Mucosa of stomach (tissue), 1 donor: ENCODE measurements around the gene LOXHD1.

Experiments
- H3K27me3 ChIP-seq: one replicate; pipeline ENCODE4 v1.7.0; 2013; ENCODE audit warnings: mild to moderate bottlenecking, low read length; ENCODE audit not compliant: control insufficient read depth, insufficient read depth
- H3K36me3 ChIP-seq: one replicate; pipeline ENCODE4 v1.7.0; 2013; ENCODE audit warnings: low read length; ENCODE audit not compliant: control insufficient read depth, insufficient read depth
- H3K4me1 ChIP-seq: one replicate; pipeline ENCODE4 v1.7.0; 2013; ENCODE audit warnings: mild to moderate bottlenecking, low read length; ENCODE audit not compliant: control insufficient read depth, insufficient read depth
- H3K4me3 ChIP-seq: one replicate; pipeline ENCODE4 v1.7.0; 2013; ENCODE audit warnings: low read length
- H3K9ac ChIP-seq: one replicate; pipeline ENCODE4 v1.7.0; 2013; ENCODE audit warnings: mild to moderate bottlenecking, low read length, moderate library complexity
- H3K9me3 ChIP-seq: one replicate; pipeline ENCODE4 v1.7.0; 2013; ENCODE audit warnings: mild to moderate bottlenecking, low read length, moderate library complexity; ENCODE audit not compliant: control insufficient read depth
- donor health status: Pancreatic carcinoma.

The LOXHD1 gene

DNA sequence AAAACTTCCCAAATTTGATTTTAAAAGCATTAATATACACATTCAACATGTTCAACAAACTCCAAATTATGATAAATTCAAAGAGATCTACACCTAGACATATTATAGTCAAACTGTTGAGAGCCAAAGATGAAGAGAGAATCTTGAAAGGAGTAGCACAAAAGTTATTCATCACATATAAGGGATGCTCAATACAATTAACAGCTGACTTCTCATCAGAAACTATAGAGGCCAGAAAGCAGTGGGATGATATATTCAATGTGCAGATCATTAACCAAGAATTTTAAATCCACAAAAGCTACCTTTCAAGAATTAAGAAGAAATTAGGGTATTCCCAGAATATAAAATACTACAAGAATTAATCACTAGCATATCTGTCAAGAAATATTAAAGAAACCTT lies 75.4 kb downstream of the LOXHD1 start:
- Histone ChIP-seq H3K4me1 (no peaks in the 10 kb centered on the region), H3K9me3 (no peaks in the 10 kb centered on the region), H3K9ac (no peak overlapping the region), H3K27me3 (no peaks in the 10 kb centered on the region), H3K36me3 (no peaks in the 10 kb centered on the region), H3K4me3 (no peak overlapping the region)

DNA sequence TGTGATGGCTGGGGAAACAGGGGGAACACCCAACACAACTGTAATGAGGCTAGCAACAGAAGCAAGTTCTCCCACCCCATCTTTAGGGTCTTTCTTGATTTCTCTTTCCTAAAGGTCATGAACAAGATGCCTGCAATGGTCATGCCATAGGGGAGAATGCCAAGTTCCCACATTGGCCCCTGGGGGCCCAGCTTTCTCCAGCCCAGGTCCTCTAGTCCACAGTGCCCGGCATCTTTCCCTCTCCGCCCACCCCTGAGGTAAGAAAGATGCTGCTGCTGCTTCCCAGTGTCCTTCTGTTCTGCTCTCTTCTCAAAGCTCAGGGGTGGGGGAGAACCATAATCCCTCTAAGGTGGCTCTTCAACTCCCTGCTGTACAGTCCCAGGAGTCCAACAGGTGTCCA lies 78.0 kb downstream of the LOXHD1 start:
- H3K9ac ChIP-seq: no peak overlapping the region
- no peak overlapping the region for H3K4me3 ChIP-seq
- no peaks in the 10 kb centered on the region for H3K4me1 ChIP-seq
- no peaks in the 10 kb centered on the region for H3K27me3 ChIP-seq
- no peaks in the 10 kb centered on the region for H3K36me3 ChIP-seq
- H3K9me3 ChIP-seq: no peaks in the 10 kb centered on the region

GRCh38 chr18:46577546-46577945 lies 79.5 kb downstream of the LOXHD1 start:
- H3K9me3 ChIP-seq: no peaks in the 10 kb centered on the region
- H3K9ac ChIP-seq: no peak overlapping the region
- no peaks in the 10 kb centered on the region for H3K36me3 ChIP-seq
- H3K27me3 ChIP-seq: no peaks in the 10 kb centered on the region
- no peaks in the 10 kb centered on the region for H3K4me1 ChIP-seq
- no peak overlapping the region for H3K4me3 ChIP-seq

DNA sequence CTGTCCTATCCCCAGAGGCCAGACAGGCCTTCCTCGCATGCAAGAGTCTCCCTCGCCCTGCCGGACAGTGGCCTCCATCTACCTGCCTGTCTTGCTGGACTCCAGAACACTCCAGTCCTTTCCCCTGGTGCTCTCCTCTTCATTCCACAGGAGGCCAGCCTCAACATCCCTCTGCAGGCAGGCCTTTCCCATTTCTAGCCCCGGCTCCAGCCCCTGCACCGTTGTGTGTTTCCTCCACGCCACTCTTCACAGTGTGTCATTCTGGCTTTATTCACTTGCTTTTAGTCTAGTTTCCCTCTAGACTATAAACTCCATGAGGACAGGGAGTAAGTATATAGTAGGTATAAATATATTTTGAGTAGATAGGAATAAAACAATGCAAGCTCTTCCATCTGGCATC lies 81.2 kb downstream of the LOXHD1 start:
- H3K4me1 ChIP-seq: no peaks in the 10 kb centered on the region
- H3K9ac ChIP-seq: no peak overlapping the region
- no peaks in the 10 kb centered on the region for H3K36me3 ChIP-seq
- H3K27me3 ChIP-seq: no peaks in the 10 kb centered on the region
- H3K4me3 ChIP-seq: no peak overlapping the region
- no peaks in the 10 kb centered on the region for H3K9me3 ChIP-seq

GRCh38 chr18:46574743-46575115 lies 82.3 kb downstream of the LOXHD1 start:
- no peaks in the 10 kb centered on the region for H3K4me1 ChIP-seq
- H3K9ac ChIP-seq: no peak overlapping the region

GRCh38 chr18:46574000-46574742 lies 82.8 kb downstream of the LOXHD1 start:
- Histone ChIP-seq H3K9ac (no peak overlapping the region), H3K4me3 (no peak overlapping the region), H3K36me3 (no peaks in the 10 kb centered on the region), H3K27me3 (no peaks in the 10 kb centered on the region), H3K4me1 (no peaks in the 10 kb centered on the region), H3K9me3 (no peaks in the 10 kb centered on the region)

More at GRCh38 chr18:46574743-46575115, 82.3 kb downstream of the LOXHD1 start:
- H3K27me3 ChIP-seq: no peaks in the 10 kb centered on the region
- H3K9me3 ChIP-seq: no peaks in the 10 kb centered on the region
- no peaks in the 10 kb centered on the region for H3K36me3 ChIP-seq
- no peak overlapping the region for H3K4me3 ChIP-seq

DNA sequence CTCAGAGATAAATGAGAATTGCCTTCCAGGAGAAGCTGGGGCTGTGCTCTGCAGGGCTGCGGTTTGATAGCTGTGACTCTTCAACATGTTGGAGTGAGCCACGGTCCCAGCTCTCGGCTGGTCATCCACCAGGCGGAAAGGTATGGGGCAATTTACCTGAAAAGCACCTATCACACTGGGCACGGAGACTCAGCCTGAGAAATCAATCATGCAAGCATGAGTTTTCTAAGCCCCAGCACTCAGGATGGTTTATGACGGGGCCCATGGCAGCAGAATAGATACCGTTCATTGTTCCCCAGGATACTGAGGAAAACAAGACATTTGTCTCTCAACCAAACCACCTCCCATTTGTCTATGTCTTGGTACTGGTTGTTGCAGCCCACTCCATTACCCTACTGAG lies 83.9 kb downstream of the LOXHD1 start:
- no peaks in the 10 kb centered on the region for H3K36me3 ChIP-seq
- H3K4me1 ChIP-seq: no peaks in the 10 kb centered on the region
- H3K9me3 ChIP-seq: no peaks in the 10 kb centered on the region
- H3K9ac ChIP-seq: no peak overlapping the region
- no peaks in the 10 kb centered on the region for H3K27me3 ChIP-seq
- H3K4me3 ChIP-seq: no peak overlapping the region

DNA sequence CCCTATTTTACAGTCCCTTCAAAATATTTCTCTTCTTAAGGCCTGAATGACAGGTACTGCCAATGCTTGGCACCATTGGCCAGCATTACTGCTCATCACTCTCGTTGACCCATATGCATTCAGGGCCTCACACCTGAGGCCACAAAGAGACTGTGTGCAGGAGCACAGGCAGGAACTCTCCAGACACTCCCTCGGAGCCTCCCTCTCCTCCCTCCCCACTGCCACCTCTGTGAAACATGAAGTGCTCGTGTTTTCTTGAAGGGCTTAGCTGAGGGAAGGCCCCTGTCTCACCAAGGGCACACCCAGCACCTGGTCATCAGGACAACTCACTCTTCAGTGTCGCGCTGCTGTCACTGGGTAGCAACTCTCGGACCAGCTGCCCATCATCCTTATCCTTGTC lies 85.3 kb downstream of the LOXHD1 start:
- no peaks in the 10 kb centered on the region for H3K27me3 ChIP-seq
- H3K4me3 ChIP-seq: no peak overlapping the region
- H3K36me3 ChIP-seq: no peaks in the 10 kb centered on the region
- H3K9ac ChIP-seq: no peak overlapping the region
- H3K4me1 ChIP-seq: no peaks in the 10 kb centered on the region
- H3K9me3 ChIP-seq: no peaks in the 10 kb centered on the region

DNA sequence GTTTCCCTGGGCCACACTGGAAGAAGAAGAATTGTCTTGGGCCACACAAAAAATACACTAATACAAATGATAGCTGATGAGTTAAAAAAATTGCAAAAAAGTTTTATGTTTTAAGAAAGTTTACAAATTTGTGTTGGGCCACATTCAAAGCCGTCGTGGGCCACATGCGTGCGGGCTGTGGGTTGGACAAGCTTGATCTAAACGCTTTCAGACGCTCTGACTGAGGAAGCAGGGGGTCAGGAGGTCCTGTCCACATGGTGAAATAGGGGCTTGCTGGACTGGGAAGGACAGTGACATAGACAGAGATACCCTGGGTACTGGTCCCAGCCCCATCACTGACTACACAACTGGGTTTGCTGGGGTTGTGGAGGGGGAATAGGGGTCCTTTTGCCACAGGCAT lies 86.4 kb downstream of the LOXHD1 start:
- H3K36me3 ChIP-seq: no peaks in the 10 kb centered on the region
- no peak overlapping the region for H3K4me3 ChIP-seq
- H3K9ac ChIP-seq: no peak overlapping the region
- H3K27me3 ChIP-seq: no peaks in the 10 kb centered on the region
- H3K9me3 ChIP-seq: no peaks in the 10 kb centered on the region
- H3K4me1 ChIP-seq: no peaks in the 10 kb centered on the region

DNA sequence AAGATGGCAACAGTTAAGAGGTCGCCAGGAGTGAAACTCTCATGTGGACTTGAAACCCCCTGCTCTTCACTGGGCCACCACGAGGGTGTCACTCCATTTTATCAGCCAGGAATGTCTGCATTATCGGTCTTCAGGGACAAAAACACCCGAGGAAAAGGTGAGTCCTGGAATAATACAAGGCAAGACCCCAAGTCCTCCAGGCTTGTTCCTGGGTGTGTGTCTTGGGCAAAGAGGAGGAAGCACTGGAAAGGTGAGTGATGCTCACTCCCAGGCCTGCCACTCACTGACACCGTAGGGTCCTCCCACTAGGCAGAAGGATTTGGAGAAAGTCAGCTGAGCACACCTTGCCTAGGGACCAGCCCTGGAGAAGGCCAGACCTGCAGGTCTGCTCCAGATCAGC lies 86.9 kb downstream of the LOXHD1 start:
- no peak overlapping the region for H3K4me3 ChIP-seq
- no peaks in the 10 kb centered on the region for H3K9me3 ChIP-seq
- H3K4me1 ChIP-seq: no peaks in the 10 kb centered on the region
- no peak overlapping the region for H3K9ac ChIP-seq
- no peaks in the 10 kb centered on the region for H3K27me3 ChIP-seq
- H3K36me3 ChIP-seq: no peaks in the 10 kb centered on the region

DNA sequence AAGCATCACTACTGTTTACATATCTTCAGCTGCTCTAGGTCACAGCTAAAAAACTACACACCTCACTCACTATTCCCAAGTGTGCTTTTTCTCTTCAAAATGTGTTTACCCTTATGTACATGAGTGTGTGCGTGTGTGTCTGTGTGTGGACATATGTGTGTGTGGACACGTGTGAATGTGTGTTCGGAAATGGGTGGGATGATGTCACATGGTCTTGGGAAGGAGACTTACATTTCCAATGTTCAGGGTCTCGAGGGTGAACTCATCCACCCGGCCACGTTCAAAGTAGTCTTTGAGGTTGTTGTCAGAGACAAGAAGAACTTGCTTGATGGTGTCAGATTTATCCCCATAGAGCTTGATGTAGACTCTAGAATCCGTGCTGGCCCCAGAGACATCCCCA lies 87.8 kb downstream of the LOXHD1 start:
- no peak overlapping the region for H3K9ac ChIP-seq
- no peaks in the 10 kb centered on the region for H3K9me3 ChIP-seq
- no peak overlapping the region for H3K4me3 ChIP-seq
- H3K4me1 ChIP-seq: no peaks in the 10 kb centered on the region
- no peaks in the 10 kb centered on the region for H3K36me3 ChIP-seq
- no peaks in the 10 kb centered on the region for H3K27me3 ChIP-seq

DNA sequence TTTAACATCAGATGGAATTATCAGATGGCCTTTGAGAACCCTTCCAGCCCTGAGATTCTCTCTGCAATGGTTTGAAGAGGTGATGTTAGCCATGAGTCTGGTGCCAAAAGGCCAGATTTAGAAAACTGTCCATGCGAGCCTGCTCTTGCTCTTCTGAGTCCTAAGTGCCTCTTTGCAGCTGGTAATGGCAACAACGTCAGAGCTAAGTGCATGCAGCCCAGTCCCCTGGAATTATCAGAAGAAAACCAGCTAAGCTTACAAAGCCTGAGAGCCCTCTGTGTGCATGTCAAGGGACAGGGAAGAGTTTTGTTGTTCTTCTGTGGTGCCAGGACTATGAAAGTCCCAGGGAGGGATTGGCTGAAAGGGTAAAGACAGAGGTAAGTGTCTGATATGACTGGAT lies 89.8 kb downstream of the LOXHD1 start:
- Histone ChIP-seq H3K27me3 (no peaks in the 10 kb centered on the region), H3K9ac (no peak overlapping the region), H3K36me3 (no peaks in the 10 kb centered on the region), H3K9me3 (no peaks in the 10 kb centered on the region), H3K4me3 (no peak overlapping the region), H3K4me1 (no peaks in the 10 kb centered on the region)

- Histone ChIP-seq H3K9ac (no peak overlapping the region), H3K36me3 (no peaks in the 10 kb centered on the region), H3K9me3 (no peaks in the 10 kb centered on the region), H3K4me3 (no peak overlapping the region), H3K27me3 (no peaks in the 10 kb centered on the region), H3K4me1 (no peaks in the 10 kb centered on the region)
Measured at GRCh38 chr18:46566111-46566510, 90.9 kb downstream of the LOXHD1 start.
